GM21515 (cell line): ENCODE measurements around the gene PNO1.
"Not testable (repeated sequence)": the region's sequence is repeated elsewhere in the genome, so short reads cannot be mapped to it uniquely, and the experiment has no call there.

Source experiments
- ATAC-seq: cut with Tn5 transposase; IDR thresholded peaks from one replicate; pipeline ENCODE4 v1.9.1; 2021; ENCODE audit not compliant: unreplicated experiment

Gene PNO1

DNA sequence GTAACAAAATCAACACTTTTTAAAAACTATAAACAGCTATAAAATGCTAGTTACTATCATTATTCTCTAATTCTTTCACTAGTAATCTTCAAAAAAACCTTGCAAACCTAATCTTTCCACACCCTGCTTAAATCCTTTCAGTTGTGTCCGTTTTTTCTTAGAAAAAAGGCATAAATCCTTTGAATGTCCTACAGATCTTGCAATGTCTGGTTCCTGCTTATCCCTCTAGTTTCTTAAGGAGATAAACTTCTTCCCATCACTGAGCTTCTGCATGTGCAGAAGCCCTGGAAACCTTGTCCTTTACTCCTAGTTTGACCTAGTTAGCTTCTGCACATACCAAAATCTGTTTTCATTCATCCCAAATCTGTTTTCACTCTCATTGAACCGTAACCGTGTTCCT is 1.3 kb upstream of the PNO1 start:
- ATAC-seq, result no peak

DNA sequence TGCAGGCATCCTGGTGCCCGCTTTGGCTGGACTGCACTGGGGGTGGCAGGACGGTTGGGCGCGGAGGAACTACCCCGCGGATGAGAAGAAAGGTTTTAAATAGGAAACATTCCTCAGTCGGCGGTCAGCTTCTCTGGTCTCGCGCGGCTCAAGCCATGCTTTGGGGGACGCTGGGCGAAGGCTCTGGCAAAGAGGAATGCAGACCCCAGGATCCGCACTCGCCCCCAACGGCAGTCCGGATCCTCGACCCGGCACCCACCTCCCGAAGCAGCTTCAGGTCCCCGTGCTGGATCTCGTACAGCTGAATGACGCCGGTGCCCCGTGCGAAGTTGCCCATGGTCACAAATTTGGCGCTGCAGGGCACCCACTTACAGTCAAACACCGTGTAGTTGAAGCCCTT is 686 bp upstream of the PNO1 start:
- peak; percentile 35 for ATAC-seq

DNA sequence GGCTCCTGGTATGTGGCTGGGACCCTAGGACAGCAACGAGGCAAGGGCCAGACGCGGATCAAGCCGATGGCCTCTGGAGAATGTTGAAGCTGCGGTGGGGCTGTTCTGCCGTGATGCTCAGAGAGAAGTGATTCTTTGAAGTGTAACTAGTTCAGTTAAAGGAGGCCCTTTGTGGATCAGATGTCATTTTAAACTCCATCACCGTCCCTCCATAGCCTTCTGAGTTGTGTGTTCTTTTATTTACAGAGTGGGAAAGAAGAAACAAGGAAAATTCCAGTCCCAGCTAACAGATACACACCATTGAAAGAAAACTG is 403 bp downstream of the PNO1 start:
- ATAC-seq, result no peak

DNA sequence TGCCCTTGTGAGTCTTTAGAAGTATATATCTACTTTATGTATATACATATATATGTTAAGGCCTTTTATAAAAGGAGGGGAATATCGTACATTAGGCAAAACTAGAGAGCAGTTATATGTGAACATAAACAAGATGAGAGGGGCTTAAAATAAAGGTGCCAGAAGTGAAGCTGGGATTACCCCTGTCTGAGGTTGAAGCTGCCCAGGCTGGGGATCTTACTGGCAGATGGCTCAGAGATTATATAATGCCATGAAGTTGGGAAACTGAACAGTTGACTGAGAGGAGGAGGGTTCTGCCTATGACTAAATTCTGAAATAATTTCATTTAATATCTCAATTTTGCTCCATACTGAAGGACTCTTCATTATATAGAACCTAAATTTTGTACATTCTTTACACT is 6.0 kb downstream of the PNO1 start:
- ATAC-seq, result no peak

DNA sequence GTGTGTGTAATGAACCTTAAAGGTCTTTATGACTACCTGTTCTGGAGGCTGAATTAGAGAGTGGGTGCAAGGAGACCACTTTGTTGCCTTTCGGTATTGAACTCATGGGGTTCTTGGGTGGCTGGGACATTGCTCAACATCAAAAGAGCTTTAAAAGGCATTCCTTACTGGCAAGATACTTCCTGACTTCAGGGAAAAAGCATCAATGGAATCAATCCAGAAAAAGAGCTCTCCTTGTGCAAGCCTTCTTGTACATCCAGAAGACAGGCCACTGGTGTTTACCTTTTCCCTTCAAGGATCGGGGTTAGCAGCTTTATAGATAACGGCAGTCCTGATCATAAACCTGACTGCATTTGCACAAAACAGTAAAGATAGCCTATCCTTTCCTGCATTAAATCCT is 9.5 kb downstream of the PNO1 start:
- ATAC-seq, result no peak

DNA sequence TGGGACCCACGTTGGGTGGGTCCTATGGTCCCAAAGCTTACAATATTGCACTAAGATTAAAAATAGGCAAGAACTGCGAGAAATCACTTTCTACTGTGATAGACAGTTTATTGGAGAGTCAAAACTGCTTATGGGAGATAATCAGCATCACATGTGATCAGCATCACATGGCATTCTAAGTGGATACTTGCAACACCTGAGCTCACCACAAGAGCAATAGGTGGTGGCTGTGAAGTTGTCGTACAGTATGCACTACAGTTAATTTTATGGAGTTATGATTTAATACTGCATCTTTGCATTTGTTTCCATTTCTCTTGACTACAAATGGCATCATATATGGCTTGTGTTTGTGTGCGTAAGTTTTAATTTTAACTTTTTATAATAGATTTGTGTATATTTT is 11.6 kb downstream of the PNO1 start:
- ATAC-seq, result no peak

DNA sequence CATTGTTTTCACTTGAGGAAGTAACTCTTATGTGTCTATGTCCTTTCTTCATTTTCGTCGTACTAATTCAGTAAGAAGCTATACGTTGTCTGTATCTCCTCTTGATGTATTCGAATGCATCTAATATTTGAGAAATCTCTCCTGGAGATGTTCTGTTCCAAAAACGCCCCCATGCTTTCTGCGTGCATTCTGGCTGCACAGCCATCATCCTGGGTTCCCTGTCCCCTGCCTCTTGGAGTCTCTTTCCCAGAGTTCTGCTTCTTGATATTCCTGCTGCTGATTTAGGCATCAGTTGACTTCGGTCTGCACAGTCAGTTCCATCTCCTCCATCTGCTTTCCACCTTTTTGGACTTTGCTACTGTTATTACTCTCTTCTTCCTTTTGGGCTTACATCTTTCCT is 13.5 kb downstream of the PNO1 start:
- ATAC-seq, result no peak

DNA sequence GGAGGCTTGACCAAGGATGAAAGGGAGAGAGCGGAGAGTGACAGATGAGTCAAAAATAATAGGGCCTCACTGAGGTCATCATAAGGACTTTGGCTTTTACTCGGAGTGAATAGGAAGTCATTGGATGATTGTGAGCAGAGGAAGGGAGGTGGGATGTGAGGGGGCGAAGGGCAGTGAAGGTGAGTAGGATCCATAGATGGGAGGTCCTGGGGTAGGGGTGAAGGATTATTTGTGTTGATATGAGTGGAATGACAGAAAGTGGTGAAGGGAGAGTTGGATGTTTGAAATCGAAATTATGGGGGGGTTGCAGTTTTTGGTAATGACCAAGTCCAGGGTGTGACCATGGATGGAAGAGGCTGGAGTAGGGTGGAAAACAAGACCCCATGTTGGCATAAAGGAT is 14.0 kb downstream of the PNO1 start:
- no peak for ATAC-seq

DNA sequence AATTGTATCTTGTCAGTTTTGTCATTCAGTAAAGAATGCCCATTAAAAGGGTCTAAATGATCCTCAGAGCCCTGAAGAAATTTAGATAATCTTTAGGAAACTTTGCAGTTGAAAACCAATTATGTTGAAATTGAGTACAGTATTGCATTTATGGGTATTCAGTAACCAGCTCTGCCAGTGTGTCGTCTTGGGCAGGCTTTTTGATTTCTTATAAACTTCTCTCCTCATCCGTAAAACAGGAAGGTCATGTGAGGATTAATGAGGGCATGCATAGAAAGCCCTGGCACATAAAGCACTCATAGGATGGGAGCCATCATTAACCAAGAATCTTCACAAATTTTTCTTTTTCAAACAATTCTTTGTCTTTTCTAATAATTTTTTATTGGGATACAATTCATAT is 14.8 kb downstream of the PNO1 start:
- no peak for ATAC-seq

DNA sequence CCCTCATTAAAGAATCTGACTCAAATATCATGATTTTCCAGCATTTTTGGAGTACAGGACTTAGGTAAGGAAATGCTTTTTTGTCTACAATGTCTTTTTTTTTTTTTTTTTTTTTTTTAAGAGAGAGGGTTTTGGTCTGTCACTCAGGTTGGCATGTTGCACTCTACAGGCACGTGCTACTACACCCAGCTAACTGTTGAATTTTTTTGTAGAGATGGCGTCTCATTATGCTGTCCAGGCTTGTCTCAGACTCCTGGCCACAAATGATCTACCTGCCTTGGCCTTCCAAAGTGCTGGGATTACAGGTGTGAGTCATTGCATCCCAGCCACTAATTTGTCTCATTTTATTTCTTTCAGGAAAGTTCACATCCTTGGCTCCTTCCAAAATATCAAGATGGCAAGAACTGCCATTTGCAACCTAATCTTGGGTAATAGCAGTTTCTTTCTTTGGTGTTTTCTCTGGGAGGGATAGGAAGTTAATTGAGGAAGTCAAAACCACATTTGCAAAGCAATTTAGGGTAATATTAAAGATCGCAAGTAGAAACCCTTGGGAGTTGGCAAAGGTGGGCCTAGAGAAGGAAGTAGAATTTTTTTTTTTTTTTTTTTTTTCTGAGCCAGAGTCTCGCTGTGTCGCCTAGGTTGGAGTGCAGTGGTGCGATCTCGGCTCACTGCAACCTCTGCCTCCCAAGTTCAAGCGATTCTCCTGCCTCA is 15.5 kb downstream of the PNO1 start:
- ATAC-seq, result no peak

DNA sequence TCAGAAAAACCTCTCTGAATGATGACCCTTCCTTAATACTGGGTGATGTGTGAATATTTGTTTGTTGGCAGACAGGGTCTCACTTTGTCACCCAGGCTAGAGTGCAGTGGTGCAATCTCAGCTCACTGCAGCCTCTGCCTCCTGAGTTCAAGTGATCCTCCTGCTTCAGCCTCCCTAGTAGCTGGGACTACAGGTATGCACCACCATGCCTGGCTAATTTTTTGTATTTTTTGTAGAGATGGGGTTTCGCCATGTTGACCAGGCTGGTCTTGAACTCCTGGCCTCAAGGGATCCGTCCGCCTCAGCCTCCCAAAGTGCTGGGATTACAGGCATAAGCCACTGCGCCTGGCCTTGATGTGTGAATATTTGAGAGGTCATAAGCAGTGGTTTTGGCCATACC is 17.5 kb downstream of the PNO1 start:
- not testable (repeated sequence) for ATAC-seq

DNA sequence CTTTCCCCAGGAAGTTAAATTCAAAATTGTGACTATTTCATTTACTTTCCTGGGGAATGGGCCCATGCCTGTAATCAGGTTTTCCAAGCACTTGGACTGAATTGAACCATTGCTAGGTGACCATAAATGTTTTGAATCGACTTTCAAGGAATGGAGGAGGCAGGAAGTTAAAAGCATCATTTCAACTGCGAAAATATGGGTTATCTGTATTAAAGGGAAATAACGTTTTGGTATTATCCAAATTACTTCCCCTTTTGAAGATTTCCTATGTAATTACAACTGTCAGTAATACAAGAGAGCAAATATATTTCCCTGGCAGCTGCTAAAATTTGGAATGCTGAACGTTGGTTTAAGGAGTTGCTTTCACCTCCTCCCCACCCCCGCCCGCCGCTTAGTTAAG is 19.0 kb downstream of the PNO1 start:
- no peak for ATAC-seq

DNA sequence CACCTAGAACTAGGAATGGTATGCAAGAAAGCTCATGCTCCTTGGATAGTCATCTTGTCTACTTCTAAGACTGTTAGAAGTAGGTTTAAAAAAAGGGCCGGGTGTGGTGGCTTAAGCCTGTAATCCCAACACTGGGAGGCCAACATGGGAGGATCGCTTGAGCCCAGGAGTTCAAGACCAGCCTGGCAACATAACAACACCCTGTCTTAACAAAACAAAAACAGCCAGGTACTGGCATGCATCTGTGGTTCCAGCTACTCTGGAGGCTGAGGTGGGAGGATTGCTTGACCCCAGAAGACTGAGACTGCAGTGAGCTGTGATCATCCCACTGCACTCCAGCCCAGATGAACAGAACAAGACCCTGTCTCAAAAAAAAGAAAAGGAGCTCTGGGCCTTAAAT is 19.9 kb downstream of the PNO1 start:
- ATAC-seq, result no peak

DNA sequence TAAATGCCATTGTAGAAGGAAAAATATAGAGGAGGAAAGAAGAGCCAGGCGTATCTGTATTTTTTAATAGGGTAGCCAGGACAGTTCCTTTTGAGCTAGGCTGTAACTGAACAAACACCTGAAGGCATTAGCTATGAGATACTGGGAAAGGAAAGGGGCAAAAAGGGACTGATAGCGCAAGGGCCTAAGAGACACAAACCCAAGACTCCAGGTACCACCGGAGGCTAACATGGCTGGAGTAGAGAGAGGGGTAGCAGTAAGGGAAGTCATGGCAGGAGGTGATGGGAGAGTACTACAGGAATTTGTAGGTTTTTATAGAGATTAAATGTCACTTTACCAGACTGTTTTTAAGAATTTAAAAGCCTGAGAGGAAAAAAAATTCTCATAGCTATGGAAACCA is 20.7 kb downstream of the PNO1 start:
- no peak for ATAC-seq

DNA sequence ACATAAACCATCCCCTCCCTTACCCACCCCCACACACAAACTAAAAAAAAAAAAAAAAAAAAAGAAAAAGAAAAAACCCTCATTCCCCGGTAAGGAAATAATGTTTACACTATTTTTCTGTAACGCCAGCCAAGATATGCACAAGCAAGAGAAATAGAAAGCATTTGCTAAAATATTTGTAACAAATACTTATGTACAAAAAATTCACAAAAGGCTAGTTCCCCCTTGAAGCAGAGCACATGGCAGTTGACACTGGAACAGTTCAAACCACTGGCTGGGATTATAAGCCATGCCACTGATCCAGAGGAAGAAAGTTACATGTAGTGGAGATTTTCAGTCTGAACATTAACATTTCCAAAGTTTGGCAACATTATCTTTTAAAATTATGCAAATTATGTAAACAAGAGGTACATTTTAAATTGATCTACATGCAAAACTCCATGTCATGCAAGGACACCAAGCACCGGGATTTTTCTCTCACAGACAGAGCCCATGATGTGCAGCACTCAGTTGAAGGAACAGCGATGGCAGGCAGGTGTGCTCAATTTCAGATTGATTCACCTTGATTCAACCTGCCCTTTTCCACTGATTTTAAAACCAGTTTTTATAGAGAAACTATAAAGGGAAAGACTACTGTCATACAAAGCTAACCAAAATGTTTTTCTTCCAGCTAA is 21.4 kb downstream of the PNO1 start:
- no peak for ATAC-seq

DNA sequence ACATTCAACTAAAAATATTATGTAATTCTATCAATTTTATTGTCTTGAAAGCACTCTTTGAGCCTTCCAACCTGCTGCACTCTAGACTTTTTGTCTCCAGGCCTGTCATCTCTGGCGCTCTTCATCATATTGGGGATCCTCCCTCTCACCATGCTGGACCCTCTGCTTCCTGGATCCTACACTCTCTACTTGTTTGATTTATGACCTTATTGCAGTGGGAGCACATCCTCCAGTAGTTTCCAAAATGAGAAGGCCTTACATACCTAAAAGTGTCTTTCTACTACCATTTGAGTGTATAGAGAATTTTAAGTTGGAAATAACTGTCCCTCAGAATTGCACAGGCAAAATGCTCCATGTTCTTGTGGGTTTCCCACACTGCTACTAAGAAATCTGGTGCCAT is 25.2 kb downstream of the PNO1 start:
- ATAC-seq, result no peak

DNA sequence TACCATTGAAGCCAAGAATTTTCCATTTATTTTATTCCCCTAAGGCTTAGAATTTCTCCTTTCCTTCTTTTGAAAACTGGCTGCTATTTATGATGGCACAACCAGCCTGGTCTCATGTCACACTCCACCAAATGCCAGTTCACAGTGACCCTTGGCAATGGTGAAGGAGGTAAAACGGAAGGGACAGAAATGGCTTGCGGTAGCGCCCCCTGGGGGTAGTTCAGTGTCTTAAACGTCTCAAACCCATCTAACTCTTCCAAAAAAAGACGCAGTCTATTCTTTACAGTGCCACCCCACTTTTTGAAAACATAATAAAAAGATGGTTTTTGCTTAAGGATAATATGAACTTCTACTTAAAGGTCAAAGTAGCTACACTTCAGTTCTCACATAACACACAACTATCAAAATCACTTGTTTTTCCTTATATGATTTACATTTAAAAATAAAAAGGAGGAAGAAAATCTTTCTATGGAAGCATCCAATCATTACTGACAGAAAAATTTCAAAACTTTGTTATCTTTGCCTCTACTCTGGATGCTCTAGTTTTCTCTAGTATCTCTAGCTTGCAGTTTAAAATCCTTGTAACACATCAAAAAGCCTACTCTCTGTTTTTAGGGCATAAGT is 28.0 kb downstream of the PNO1 start:
- ATAC-seq, result no peak

DNA sequence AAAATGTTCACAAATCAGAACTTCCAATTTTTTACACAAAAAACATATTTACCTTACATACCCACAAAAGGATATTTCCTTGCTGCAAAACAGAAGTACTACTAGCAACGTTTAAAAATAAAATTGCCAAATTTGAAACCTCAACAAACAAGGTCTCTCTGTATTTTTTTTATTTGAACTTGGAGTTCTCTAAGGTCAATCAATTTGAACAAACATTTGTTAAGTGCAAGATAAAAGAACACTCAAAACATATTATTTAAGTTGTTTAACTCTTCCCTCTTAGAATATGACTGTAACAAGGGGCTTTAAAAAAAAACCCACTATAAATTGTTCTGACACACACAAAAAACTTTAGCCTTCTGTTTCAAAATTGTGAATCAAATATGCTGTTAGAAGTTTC is 29.6 kb downstream of the PNO1 start:
- no peak for ATAC-seq

DNA sequence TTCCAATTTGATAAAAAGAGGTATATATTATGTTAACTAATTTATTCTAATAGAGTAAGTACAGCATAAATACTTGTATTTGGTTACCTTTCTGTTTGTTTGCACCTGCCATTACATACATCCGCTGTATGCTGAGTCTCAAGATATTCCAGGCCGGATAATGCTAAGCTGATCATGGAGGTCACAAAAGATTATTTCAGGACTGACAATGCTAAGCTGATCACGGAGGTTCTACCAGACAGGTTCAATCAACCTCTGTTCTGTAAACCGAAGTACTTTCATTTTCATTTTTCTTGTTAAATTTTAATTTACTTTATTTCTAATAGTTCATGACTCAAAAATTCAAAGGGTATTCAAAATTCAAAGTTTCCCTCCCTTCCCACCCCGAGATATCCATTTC is 31.1 kb downstream of the PNO1 start:
- no peak for ATAC-seq

DNA sequence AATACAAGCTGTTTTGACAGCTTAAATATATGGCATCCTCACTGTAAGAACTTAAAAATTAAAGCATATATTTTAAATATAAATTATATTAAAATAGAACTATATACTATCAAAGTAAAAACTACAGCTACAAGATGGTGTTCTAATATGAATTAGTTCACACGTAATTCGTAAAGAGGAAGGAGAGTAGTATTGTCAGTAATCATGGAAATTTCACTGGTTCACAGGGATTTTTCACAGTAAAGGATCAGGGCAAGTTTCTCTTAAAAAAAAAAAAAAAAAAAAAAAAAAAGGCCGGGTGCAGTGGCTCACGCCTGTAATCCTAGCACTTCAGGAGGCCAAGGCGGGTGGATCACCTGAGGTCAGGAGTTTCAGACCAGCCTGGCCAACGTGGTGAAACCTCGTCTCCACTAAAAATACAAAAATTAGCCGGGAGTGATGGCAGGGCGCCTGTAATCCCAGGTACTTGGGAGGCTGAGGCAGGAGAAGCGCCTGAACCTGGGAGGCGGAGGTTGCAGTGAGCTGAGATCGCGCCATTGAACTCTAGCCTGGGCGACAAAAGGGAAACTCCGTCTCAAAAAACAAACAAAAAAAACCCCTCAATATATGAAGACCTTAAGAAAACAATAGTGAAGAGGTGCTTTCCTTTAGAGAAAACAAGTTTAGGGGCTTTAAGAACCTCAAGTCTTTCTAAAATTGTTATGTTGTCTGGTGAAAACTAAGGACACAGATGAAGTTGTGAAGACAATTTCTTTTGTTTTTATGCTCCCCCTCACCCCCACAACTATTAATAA is 32.5 kb downstream of the PNO1 start:
- ATAC-seq, result no peak

DNA sequence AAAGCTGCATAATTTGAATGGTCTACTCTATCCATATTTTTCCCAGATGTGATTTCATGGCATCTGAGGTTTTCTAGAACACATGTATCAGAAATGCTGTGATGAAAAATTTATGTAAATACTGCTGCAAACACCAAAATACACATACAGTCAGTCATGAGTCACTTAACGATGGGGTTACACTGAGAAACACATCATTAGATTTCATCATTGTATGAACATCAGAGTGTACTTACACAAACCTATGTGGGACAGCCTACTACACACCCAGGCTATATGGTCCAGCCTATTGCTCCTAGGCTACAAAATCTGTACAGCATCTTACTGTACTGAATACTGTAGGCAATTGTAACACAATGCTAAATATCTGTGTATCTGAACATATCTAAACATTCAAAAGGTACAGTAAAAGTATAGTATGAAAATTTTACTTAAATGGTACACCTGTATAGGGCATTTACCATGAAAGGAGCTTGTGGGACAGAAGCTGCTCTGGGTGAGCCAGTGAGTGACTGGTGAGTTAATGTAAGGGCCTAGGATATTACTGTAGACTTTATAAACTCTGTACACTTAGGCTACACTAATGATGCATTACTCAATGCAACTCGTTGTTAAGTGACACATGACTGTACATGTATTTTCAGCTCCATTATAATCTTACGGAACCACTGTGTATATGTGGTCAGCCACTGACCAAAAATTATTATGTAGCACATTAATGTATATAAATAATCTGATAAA is 33.5 kb downstream of the PNO1 start:
- ATAC-seq, result no peak
